GM12878 (cell line): ENCODE results near the gene NDUFV3. TPM values are rescaled to one million over a fixed set of nuclear protein-coding genes. Genes with fewer than 3 reads are reported as not detected.
"Not testable (repeated sequence)": the region's sequence is repeated elsewhere in the genome, so short reads cannot be mapped to it uniquely, and the experiment has no call there.

ENCODE experiments used
- ATAC-seq: fragments of 200-7000 bp; cut with Tn5 transposase; 3 replicates; pipeline ENCODE4 v1.9.1; 2020; ENCODE audit warnings: mild to moderate bottlenecking, moderate library complexity
- BruUV-seq: library from RNA; stranded (reverse); fragments of 400-500 nt; replicated peaks from 2 replicates; lab custom pipeline; 2021; lab: Mats Ljungman, UMichigan
- CTCF ChIA-PET: fragments of 300-600 bp; sonication (Branson Sonifier 250); formaldehyde crosslinking; extraction: SDS; loops from one replicate; lab custom pipeline; 2021; ENCODE audit warnings: inconsistent platforms; lab: Yijun Ruan, JAX
- POLR2A ChIA-PET: fragments of 350-600 bp; formaldehyde crosslinking; extraction: SDS; loops from one replicate; lab custom pipeline; 2021; ENCODE audit warnings: inconsistent platforms; lab: Charles Lee
- RAD21 ChIA-PET: fragments of 300-600 bp; sonication (Branson Sonifier 250); formaldehyde crosslinking; loops from one replicate; lab custom pipeline; 2023; ENCODE audit warnings: antibody characterized with exemption; ENCODE audit not compliant: unreplicated experiment; lab: Charles Lee
- SMC1A ChIA-PET: fragments of 300-600 bp; sonication (Branson Sonifier 250); formaldehyde crosslinking; loops from one replicate; lab custom pipeline; 2023; ENCODE audit not compliant: unreplicated experiment, uncharacterized antibody; lab: Charles Lee
- DNase-seq: peaks from one replicate; pipeline ENCODE4 v3.0.0-alpha.2; 2011; ENCODE audit warnings: low read depth, low spot score
- FAIRE-seq: peaks from 3 replicates; lab custom pipeline; 2011; peaks lifted over from hg19 to GRCh38; lab: Jason Lieb, UNC
- H2AFZ ChIP-seq: 2 replicates; pipeline ENCODE4 v1.6.0; 2011; ENCODE audit warnings: low read depth, low read length, control low read depth; ENCODE audit not compliant: control insufficient read depth
- H3K27ac ChIP-seq: 2 replicates; pipeline ENCODE4 v1.5.1; 2011; ENCODE audit warnings: control low read depth; ENCODE audit not compliant: control insufficient read depth, insufficient read depth
- H3K27me3 ChIP-seq, 2 experiments: replicated peaks in 1 of 2; 2 replicates each; pipeline versions ENCODE4 v1.6.0 to v1.6.1; 2011; ENCODE audit warnings: low read length in 1 of 2; ENCODE audit not compliant: control insufficient read depth in 2 of 2, insufficient read depth in 2 of 2
- H3K36me3 ChIP-seq, 2 experiments: 2 replicates each; pipeline ENCODE4 v1.5.1; 2011; ENCODE audit warnings: low read length in 1 of 2; ENCODE audit not compliant: control insufficient read depth in 2 of 2, insufficient read depth in 2 of 2
- H3K4me1 ChIP-seq: 2 replicates; pipeline ENCODE4 v1.6.1; 2011; ENCODE audit warnings: mild to moderate bottlenecking, low read length, moderate library complexity, mixed read lengths; ENCODE audit not compliant: control insufficient read depth, insufficient read depth
- H3K4me2 ChIP-seq: 2 replicates; pipeline ENCODE4 v1.6.0; 2011; ENCODE audit warnings: control low read depth; ENCODE audit not compliant: control insufficient read depth, insufficient read depth
- H3K4me3 ChIP-seq: fragments of 200-600 bp; sonication (generic); 2 replicates; pipeline ENCODE4 v1.5.1; 2016
- H3K79me2 ChIP-seq: 2 replicates; pipeline ENCODE4 v1.6.0; 2011; ENCODE audit warnings: low read length; ENCODE audit not compliant: control insufficient read depth, insufficient read depth
- H3K9ac ChIP-seq: 2 replicates; pipeline ENCODE4 v1.8.0; 2011; ENCODE audit warnings: low read length, control low read depth, mixed read lengths; ENCODE audit not compliant: control insufficient read depth, insufficient read depth
- H3K9me3 ChIP-seq: replicated peaks from 3 replicates; pipeline ENCODE4 v1.5.1; 2011; ENCODE audit warnings: mild to moderate bottlenecking, low read length; ENCODE audit not compliant: control insufficient read depth, insufficient read depth
- H4K20me1 ChIP-seq: 2 replicates; pipeline ENCODE4 v1.6.0; 2011; ENCODE audit not compliant: control insufficient read depth, insufficient read depth
- BCL11A ChIP-seq: IDR thresholded peaks from 2 replicates; pipeline ENCODE4 v1.6.1; 2011; ENCODE audit warnings: low read depth, low read length
- BHLHE40 ChIP-seq, 2 experiments: fragments of 450-650 bp in 1 of 2; IDR thresholded peaks; 2 replicates each; pipeline ENCODE4 v1.6.1; 2011 to 2017; ENCODE audit warnings: low read depth in 2 of 2, borderline replicate concordance in 1 of 2, improper control_type of control experiment in 1 of 2, low read length in 1 of 2, mild to moderate bottlenecking in 1 of 2
- IRF3 ChIP-seq: fragments of 450-650 bp; IDR thresholded peaks from 2 replicates; pipeline ENCODE4 v1.6.1; 2014; ENCODE audit warnings: mild to moderate bottlenecking
- IRF4 ChIP-seq: IDR thresholded peaks from 2 replicates; pipeline ENCODE4 v1.6.1; 2011; ENCODE audit warnings: low read depth, low read length
- MTA3 ChIP-seq: IDR thresholded peaks from 2 replicates; pipeline ENCODE4 v1.6.1; 2012; ENCODE audit warnings: low read length, inconsistent platforms, borderline replicate concordance
- WGBS: methylation state at CpG from one replicate; pipeline ENCODE4 v1.1.6; 2016; ENCODE audit warnings: low lambda C conversion rate; ENCODE audit not compliant: insufficient replicate concordance, insufficient coverage; ENCODE audit errors: missing lambda C conversion rate; 5-methylcytosine and 5-hydroxymethylcytosine counted together
- in situ Hi-C: fragments of 300-500 bp; cut with MboI; formaldehyde crosslinking; loops from 9 replicates; pipeline ENCODE4 v1.14.3; 2018; ENCODE audit warnings: mixed read lengths
- intact Hi-C: fragments of 100-400 bp; cut with micrococcal nuclease; formaldehyde crosslinking; loops from one replicate; pipeline ENCODE4 v1.14.2; 2022; ENCODE audit not compliant: unreplicated experiment
- polyA plus RNA-seq, 11 experiments: library from polyadenylated mRNA; depleted of rRNA in 4 of 11; unstranded in 6 of 11; stranded (reverse) in 5 of 11; fragments of >200 nt; fragmentation: Nextera tagmentation in 4 of 11; fragmentation: Illumina TruSeq in 1 of 11; extraction: Ambion mirVana in 4 of 11; extraction: Trizol in 1 of 11; gene quantifications; 1 replicate in 1 of 11; 2 replicates in 10 of 11; pipeline versions ENCODE4 v1.2.1 to v1.2.3, GENCODE V29; 2011 to 2016; ENCODE audit warnings: inconsistent platforms in 2 of 11, missing spikeins in 2 of 11, low read depth in 1 of 11
- total RNA-seq, 4 experiments: library from RNA; depleted of rRNA in 3 of 4; stranded (reverse); fragments of >200 nt in 3 of 4; fragmentation: Illumina TruSeq in 1 of 4; extraction: Trizol in 1 of 4; gene quantifications; 2 replicates each; pipeline versions ENCODE4 v1.2.1 to v1.2.3, GENCODE V29; 2013 to 2021
- TF ChIP-seq, protein P1 (sequence below): IDR thresholded peaks from 2 replicates; pipeline ENCODE4 v1.6.1; 2011; ENCODE audit warnings: mild to moderate bottlenecking, low read depth, low read length, moderate library complexity; ENCODE audit not compliant: insufficient replicate concordance
- TF ChIP-seq, protein P2 (sequence below): IDR thresholded peaks from 2 replicates; pipeline ENCODE4 v1.6.1; 2012; ENCODE audit warnings: low read depth, low read length, improper control_type of control experiment
- TF ChIP-seq, protein P3 (sequence below): fragments of 450-650 bp; IDR thresholded peaks from 2 replicates; pipeline ENCODE4 v1.6.1; 2017; ENCODE audit warnings: antibody characterized with exemption, mild to moderate bottlenecking, moderate library complexity

The NDUFV3 gene
- total and polyA plus RNA-seq, 10 of the 15 experiments (the other 5 are each of a cell fraction or from before 2014, with no cell fraction given), result 7.0 to 44.7 (median 29.9) TPM

DNA sequence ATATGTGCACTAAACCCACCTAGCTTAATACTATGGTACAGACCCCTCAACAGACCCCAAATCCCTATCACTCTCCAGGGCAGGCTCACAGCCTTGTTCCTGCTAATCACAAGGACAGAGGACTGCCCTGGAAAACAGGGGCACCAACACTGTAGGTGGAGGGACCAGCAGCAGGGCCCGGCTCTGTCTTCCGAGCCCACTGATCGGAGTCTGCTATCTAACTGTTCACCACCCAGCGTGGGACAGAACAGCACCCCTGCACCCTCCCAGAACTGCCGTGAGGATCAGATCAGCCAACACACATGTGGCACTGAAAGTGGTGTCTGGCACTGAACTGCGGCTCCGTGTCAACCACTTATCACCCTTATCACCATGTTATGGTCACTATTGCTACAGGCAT, 20.0 kb upstream of the NDUFV3 start (continued):
- TF ChIP-seq, protein P1, sequence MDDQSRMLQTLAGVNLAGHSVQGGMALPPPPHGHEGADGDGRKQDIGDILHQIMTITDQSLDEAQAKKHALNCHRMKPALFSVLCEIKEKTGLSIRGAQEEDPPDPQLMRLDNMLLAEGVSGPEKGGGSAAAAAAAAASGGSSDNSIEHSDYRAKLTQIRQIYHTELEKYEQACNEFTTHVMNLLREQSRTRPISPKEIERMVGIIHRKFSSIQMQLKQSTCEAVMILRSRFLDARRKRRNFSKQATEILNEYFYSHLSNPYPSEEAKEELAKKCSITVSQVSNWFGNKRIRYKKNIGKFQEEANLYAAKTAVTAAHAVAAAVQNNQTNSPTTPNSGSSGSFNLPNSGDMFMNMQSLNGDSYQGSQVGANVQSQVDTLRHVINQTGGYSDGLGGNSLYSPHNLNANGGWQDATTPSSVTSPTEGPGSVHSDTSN, result no peak

GRCh38 chr21:42875811-42876210, 17.3 kb upstream of the NDUFV3 start:
- FAIRE-seq, result not testable (repeated sequence)
- peaks cover 34% of the 10 kb centered on the region for H3K79me2 ChIP-seq

DNA sequence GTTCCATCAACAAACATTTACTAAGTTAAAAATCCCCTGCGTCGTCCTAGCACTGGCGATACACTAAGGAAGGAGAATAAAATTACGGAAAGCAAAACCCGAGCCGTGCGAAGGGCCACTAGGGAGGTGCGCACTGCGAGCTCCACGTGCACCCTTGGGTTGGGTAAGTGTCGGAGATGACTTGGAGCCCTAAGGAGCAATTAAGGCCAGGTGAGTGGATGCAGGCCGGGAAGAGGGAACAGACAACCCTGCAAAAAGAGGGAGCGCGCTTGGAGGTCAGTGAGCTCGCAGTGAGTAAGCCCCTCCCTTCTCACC, 14.5 kb upstream of the NDUFV3 start:
- Histone ChIP-seq H3K9ac (peak overlapping the region; percentile 94), H3K79me2 (peaks cover 34% of the 10 kb centered on the region), H3K4me2 (peak overlapping the region; percentile 78), H2AFZ (peak overlapping the region; percentile 90), H3K4me1 (0 out of 2 replicates have a peak, but pooled peaks cover 2% of the 10 kb centered on the region), H3K9me3 (no peaks in the 10 kb centered on the region), H3K27me3 (no peaks in the 10 kb centered on the region), H3K36me3 (no peaks in the 10 kb centered on the region; a peak in 2 of 4 replicates), H3K4me3 (peak overlapping the region; percentile 83), H3K27ac (peak overlapping the region; percentile 93), H4K20me1 (no peaks in the 10 kb centered on the region)
- no TSS peak for BruUV-seq
- CTCF ChIA-PET, result interaction anchor here (0.8 kb wide), 1 partner anchor 9 kb away, joined by 4 read pairs; no protein-coding TSS in a partner anchor
- intact Hi-C loops (no loop called here), in situ Hi-C loops (no loop called here)
- FAIRE-seq (no peak), DNase-seq (no peak), ATAC-seq (peak; percentile 42)
- RAD21 ChIA-PET, result interaction anchor here (1.0 kb wide), 1 partner anchor 14 kb away, joined by 6 read pairs; the partner anchor contains the start of gene NDUFV3
- SMC1A ChIA-PET, result interaction anchor here (0.6 kb wide), 1 partner anchor 1117 kb away, joined by 3 read pairs; no protein-coding TSS in a partner anchor
- 1% methylated on average over 15 of the region's 15 CpGs for WGBS
- POLR2A ChIA-PET, result interaction anchor here (1.1 kb wide), 3 partner anchors 9 to 14 kb away, joined by 3 to 9 read pairs (median 3); partner anchors contain the start of gene NDUFV3
- peak in 1 of 2 experiments; percentile 61; a peak in 1 of 4 replicates for TF ChIP-seq BHLHE40 (IDR thresholded peaks at IDR 0.05; ENCODE audit: borderline replicate concordance in 1 of 2, low read depth in 2 of 2, low read length in 1 of 2)
- 0 out of 2 replicates have a peak, but pooled peaks have one; percentile 60 for TF ChIP-seq MTA3
- TF ChIP-seq, protein P2, sequence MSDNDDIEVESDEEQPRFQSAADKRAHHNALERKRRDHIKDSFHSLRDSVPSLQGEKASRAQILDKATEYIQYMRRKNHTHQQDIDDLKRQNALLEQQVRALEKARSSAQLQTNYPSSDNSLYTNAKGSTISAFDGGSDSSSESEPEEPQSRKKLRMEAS, result peak; percentile 67; the same call in 1 of the 2 replicates
- TF ChIP-seq IRF4, result peak; percentile 7; the same call in 1 of the 2 replicates
- TF ChIP-seq BCL11A, result no peak
- TF ChIP-seq, protein P3, sequence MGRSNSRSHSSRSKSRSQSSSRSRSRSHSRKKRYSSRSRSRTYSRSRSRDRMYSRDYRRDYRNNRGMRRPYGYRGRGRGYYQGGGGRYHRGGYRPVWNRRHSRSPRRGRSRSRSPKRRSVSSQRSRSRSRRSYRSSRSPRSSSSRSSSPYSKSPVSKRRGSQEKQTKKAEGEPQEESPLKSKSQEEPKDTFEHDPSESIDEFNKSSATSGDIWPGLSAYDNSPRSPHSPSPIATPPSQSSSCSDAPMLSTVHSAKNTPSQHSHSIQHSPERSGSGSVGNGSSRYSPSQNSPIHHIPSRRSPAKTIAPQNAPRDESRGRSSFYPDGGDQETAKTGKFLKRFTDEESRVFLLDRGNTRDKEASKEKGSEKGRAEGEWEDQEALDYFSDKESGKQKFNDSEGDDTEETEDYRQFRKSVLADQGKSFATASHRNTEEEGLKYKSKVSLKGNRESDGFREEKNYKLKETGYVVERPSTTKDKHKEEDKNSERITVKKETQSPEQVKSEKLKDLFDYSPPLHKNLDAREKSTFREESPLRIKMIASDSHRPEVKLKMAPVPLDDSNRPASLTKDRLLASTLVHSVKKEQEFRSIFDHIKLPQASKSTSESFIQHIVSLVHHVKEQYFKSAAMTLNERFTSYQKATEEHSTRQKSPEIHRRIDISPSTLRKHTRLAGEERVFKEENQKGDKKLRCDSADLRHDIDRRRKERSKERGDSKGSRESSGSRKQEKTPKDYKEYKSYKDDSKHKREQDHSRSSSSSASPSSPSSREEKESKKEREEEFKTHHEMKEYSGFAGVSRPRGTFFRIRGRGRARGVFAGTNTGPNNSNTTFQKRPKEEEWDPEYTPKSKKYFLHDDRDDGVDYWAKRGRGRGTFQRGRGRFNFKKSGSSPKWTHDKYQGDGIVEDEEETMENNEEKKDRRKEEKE, result no peak
- 0 out of 2 replicates have a peak, but pooled peaks have one; percentile 21 for TF ChIP-seq IRF3

More at GRCh38 chr21:42875811-42876210, 17.3 kb upstream of the NDUFV3 start:
- H3K4me2 ChIP-seq, H3K9ac ChIP-seq, H3K4me3 ChIP-seq, H3K27ac ChIP-seq, BruUV-seq, RAD21 ChIA-PET, H2AFZ ChIP-seq, in situ Hi-C loops, H3K27me3 ChIP-seq, CTCF ChIA-PET, DNase-seq, H4K20me1 ChIP-seq, H3K4me1 ChIP-seq, ATAC-seq, H3K9me3 ChIP-seq, intact Hi-C loops: not testable (repeated sequence)
- 100% methylated on average over 5 of the region's 10 CpGs for WGBS
- ChIA-PET SMC1A (interaction anchor here (1.0 kb wide), 1 partner anchor 17 kb away, joined by 3 read pairs; the partner anchor contains the start of gene NDUFV3), POLR2A (interaction anchor here (0.6 kb wide), 1 partner anchor 42 kb away, joined by 3 read pairs; no protein-coding TSS in a partner anchor)
- H3K36me3 ChIP-seq, result peaks cover 9 to 16% of the 10 kb centered on the region in 2 experiments; a peak in 3 of 4 replicates
